Activated T-cell treated with anti-CD3 and anti-CD28 coated beads, Interleukin-2, amount 50 U/mL, for 4 hours (primary cell): ENCODE data around the gene NRP1. TPM values are rescaled to one million over a fixed set of nuclear protein-coding genes. Genes with fewer than 3 reads are reported as not detected.
"Not testable (repeated sequence)": the region's sequence is repeated elsewhere in the genome, so short reads cannot be mapped to it uniquely, and the experiment has no call there.

ENCODE experiments used
- ATAC-seq, 2 donors: fragments of 200-7000 bp; cut with Tn5 transposase; one replicate each; pipeline ENCODE4 v1.10.0; 2021
- DNase-seq: peaks from one replicate; pipeline ENCODE4 v3.0.0-alpha.2; 2020
- H3K27me3 Mint-ChIP-seq: one replicate; pipeline ENCODE4 v1.8.0; 2021; ENCODE audit warnings: low read depth, mixed read lengths
- H3K36me3 Mint-ChIP-seq: one replicate; pipeline ENCODE4 v1.8.0; 2022; ENCODE audit warnings: mixed read lengths; ENCODE audit not compliant: insufficient read depth
- H3K4me1 Mint-ChIP-seq: one replicate; pipeline ENCODE4 v1.8.0; 2021; ENCODE audit warnings: low read depth, mixed read lengths
- H3K4me3 Mint-ChIP-seq: one replicate; pipeline ENCODE4 v1.8.0; 2021; ENCODE audit warnings: mild to moderate bottlenecking, moderate library complexity, mixed read lengths
- H3K9me3 Mint-ChIP-seq: one replicate; pipeline ENCODE4 v1.8.0; 2021; ENCODE audit warnings: mixed read lengths
- total RNA-seq, 3 donors: library from RNA; stranded (reverse); gene quantifications; one replicate each; pipeline ENCODE4 v1.2.1, GENCODE V29; 2021

The NRP1 gene
- total RNA-seq, 3 donors from 2014 or later: 3.5 to 4.5 (median 4.0) TPM

DNA sequence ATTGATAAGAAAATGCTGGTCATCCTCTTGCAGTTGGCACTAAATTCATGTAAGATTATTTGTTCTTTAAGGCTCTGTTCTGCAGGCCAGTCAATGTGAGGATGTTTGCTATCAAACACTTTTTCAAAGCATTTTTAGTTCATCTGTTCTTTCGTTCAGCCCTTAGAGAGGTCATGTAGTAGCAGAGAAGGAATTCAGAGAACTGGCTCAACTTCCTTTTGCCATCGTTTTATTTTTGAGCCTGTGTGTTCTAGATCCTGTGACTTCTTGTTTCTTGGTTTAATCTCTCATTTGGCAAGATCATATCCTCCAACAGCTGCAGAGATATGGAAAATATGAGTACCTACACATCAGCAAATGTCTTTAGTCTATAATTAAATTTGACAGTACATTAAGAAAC, 184.3 kb downstream of the NRP1 start:
- Mint-ChIP-seq H3K4me1 (peaks cover 63% of the 10 kb centered on the region), H3K4me3 (no peak overlapping the region), H3K27me3 (no peaks in the 10 kb centered on the region), H3K36me3 (no peaks in the 10 kb centered on the region), H3K9me3 (peaks cover 8% of the 10 kb centered on the region)
- DNase-seq: no peak
- ATAC-seq: no peak

DNA sequence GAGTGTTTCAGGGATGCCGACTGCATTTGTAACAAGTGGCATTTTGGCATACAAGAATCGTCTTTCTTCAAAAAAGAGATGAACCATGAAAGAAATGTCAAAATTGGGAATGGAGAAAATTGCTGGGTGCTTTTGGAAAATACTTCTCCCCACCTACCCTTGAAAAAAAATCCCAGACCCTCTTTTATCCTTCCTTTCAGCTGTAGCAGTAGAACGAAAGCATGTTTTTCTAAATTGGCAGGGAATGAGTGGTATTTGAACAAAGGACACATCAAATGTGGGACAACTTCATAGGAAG, 187.5 kb downstream of the NRP1 start:
- Mint-ChIP-seq H3K4me1 (peaks cover 59% of the 10 kb centered on the region), H3K9me3 (peaks cover 8% of the 10 kb centered on the region), H3K36me3 (no peaks in the 10 kb centered on the region), H3K4me3 (no peak overlapping the region), H3K27me3 (no peaks in the 10 kb centered on the region)
- ATAC-seq: no peak
- no peak for DNase-seq

DNA sequence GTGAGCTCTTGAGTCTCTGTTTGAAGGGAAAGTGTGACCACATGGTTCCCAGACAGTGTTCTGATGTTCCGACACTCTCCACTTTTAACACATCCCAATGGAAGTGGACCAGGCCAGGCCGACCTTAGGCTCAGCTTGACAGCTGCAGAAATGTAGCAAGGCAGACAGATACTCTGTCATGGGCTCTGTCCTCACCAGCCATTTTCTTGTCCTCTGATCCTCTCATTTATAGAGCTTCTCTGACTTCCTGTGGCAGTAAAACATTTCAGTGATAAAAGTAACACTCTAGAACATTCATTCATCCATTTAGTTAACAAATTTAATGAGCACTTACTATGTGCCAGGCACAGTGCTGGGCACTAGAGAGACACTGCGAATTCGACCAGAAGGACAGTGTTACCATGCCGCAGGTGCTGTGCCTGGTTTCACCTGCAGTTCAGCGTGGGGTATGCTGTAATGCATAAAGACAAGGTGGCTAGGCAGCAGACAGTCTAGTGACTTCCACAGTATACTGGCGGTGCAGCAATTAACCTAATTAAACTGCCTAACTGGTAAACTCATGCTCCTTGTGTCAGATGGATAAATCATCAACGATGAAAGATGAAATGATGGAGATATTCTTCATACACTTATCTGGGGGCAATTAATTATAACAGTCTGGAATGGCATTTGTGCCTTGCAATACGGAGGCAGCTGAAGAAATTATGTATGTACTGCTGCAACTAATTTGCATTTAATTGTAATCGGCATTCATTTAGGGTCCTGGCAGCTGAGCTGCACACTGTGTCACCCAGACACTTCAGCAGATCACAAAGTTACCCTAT, 188.1 kb downstream of the NRP1 start:
- Mint-ChIP-seq H3K4me3 (no peak overlapping the region), H3K4me1 (peaks cover 57% of the 10 kb centered on the region), H3K9me3 (peaks cover 8% of the 10 kb centered on the region), H3K36me3 (no peaks in the 10 kb centered on the region), H3K27me3 (no peaks in the 10 kb centered on the region)
- DNase-seq (no peak), ATAC-seq (no peak)

DNA sequence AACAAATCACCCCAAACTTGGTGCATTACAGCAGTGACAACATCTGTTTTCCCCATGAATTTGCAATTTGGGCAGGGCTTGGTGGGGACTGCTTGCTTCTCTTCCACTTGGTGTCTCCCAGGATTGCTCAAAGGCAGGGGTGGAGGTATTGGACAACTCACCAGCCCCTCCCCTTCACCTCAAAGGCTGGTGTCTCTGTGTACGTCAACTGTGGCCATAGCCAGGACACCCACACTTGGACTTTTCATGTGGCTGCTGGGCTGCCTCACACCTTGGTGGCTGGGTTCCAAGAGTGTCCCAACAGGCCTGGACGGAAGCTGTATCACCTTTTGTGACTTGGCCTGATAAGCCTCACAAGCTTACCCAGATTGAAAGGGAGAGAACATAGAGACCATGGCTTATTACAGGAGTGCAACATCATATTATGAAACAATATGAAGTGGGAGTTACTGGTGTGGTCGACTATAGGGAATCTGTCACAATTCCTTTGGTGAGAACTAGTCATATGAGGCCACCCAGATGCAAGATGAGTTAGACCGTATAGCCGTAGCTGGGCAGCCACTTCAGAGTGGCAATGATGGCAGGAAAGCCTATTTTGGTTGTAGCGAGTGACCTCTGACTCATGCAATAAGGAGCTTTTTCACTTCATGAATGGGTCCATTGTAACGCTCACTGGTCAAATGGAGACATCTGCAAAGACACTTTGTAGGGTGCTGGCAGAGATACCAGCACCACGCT, 188.8 kb downstream of the NRP1 start:
- H3K4me1 Mint-ChIP-seq: peaks cover 57% of the 10 kb centered on the region
- H3K36me3 Mint-ChIP-seq: no peaks in the 10 kb centered on the region
- H3K4me3 Mint-ChIP-seq: peak overlapping the region; percentile 16
- no peaks in the 10 kb centered on the region for H3K27me3 Mint-ChIP-seq
- DNase-seq (no peak), ATAC-seq (no peak)
- peaks cover 8% of the 10 kb centered on the region for H3K9me3 Mint-ChIP-seq

DNA sequence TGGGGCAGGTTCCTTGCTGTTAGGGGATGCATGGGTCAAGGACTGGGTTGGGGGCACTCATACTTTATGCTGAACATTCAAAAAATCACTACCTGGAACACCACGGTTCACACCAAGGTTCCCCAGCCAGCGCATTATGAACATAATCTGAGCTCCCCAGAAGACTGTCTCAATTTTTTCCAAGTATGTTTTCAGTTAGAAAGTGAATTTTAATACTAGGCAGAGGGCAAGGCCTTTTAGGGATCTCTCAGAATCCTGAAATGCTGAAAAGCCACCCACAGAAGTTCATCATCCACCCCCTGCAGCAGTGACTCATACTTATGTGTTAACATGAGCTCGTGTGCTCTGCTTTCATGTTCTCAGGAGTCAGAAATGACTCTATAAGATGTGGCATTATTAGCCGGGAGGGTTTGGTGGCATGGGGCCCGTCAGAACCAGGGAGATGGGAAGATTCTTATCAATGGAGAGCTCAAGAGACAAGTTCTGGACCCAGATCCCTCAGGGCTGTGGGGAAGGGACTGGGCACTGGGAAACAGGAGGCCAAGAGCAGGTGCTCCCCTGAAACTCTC, 191.2 kb downstream of the NRP1 start:
- Mint-ChIP-seq H3K27me3 (no peaks in the 10 kb centered on the region), H3K4me3 (no peak overlapping the region), H3K36me3 (no peaks in the 10 kb centered on the region), H3K4me1 (peaks cover 66% of the 10 kb centered on the region), H3K9me3 (peaks cover 4% of the 10 kb centered on the region)
- peak; percentile 45 for DNase-seq
- ATAC-seq: peak; percentile 77 to 84

DNA sequence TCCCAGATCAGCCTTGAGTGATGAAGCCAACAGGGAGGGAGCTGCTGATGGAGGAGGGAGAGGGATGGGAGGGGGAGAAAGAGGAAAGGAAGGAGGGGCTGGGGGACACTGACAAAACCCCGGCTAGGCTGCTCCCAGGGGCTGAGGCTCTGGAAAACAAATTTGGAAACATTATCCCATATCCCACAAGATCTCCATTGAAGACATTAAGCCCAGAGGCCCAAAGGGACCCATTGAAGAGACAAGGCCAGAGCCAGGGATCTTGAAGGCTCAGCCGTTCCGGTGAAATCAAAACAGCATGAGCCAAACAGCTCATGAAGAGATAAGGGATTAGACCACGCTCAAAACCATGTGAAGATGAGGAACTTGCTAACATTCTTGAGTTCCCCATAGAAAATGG, 192.2 kb downstream of the NRP1 start:
- no peaks in the 10 kb centered on the region for H3K27me3 Mint-ChIP-seq
- peaks cover 75% of the 10 kb centered on the region for H3K4me1 Mint-ChIP-seq
- H3K9me3 Mint-ChIP-seq: no peaks in the 10 kb centered on the region
- H3K36me3 Mint-ChIP-seq: no peaks in the 10 kb centered on the region
- ATAC-seq (no peak), DNase-seq (no peak)
- no peak overlapping the region for H3K4me3 Mint-ChIP-seq

DNA sequence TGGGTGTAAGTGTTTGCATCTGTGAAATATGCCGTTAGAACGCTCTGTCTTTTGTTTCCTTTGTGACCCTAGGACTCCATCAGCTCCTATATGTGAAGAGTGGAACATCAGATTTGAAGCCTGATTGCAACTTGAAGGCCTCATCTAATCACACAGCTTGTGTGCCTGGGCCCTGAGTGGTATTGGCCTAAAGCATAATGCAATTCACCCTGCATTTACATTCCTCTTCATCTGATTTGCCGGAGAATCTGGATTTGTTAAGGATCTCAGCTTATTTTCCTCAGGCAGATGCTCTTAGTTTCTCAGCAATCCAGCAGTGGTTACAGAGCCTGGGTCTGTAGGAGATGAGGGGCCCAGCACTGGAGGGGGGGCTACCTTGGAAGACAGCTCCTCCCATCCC, 193.2 kb downstream of the NRP1 start:
- Mint-ChIP-seq H3K27me3 (no peaks in the 10 kb centered on the region), H3K9me3 (no peaks in the 10 kb centered on the region), H3K36me3 (no peaks in the 10 kb centered on the region), H3K4me1 (peaks cover 83% of the 10 kb centered on the region), H3K4me3 (no peak overlapping the region)
- ATAC-seq (no peak), DNase-seq (no peak)

DNA sequence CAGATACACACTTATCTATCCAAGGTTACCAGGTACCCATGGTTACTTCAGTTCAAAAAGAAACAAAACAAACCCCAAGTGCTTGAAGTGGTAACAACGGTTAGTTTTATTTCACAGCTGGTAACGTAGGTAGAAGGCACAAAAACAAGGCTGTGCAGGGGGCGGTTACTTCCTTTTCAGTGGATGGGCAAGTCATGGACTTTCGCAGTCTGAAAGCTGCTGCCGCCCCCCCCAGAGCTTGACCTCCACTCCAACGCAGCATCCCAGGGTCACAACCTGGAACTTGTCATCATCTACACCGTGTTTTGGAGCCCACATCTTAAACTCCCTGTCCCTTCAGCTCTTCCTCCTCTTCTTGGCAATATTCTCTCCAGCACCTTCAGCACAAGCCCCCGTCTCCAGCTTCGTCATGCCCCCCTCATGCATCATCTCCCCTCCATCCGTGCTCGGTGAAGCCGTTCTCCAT, 195.3 kb downstream of the NRP1 start:
- Mint-ChIP-seq H3K36me3 (no peaks in the 10 kb centered on the region), H3K9me3 (no peaks in the 10 kb centered on the region), H3K4me3 (peak overlapping the region; percentile 52), H3K4me1 (peaks cover 90% of the 10 kb centered on the region), H3K27me3 (no peaks in the 10 kb centered on the region)
- ATAC-seq: peak; percentile 47 to 48
- DNase-seq: peak; percentile 42

DNA sequence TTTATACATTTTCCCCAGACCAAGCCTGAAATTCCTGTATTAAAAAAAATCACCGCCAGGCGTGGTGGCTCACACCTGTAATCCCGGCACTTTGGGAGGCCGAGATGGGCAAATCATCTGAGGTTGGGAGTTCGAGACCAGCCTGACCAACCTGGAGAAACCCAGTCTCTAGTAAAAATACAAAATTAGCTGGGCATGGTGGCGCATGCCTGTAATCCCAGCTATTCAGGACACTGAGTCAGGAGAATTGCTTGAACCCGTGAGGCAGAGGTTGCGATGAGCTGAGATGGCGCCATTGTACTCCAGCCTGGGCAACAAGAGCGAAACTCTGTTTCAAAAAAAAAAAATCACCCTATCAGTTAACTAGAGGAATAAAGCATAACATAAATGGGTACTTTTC, 195.8 kb downstream of the NRP1 start:
- not testable (repeated sequence) for H3K4me3 Mint-ChIP-seq, DNase-seq, H3K9me3 Mint-ChIP-seq, H3K36me3 Mint-ChIP-seq, H3K27me3 Mint-ChIP-seq, ATAC-seq
- peaks cover 90% of the 10 kb centered on the region for H3K4me1 Mint-ChIP-seq

DNA sequence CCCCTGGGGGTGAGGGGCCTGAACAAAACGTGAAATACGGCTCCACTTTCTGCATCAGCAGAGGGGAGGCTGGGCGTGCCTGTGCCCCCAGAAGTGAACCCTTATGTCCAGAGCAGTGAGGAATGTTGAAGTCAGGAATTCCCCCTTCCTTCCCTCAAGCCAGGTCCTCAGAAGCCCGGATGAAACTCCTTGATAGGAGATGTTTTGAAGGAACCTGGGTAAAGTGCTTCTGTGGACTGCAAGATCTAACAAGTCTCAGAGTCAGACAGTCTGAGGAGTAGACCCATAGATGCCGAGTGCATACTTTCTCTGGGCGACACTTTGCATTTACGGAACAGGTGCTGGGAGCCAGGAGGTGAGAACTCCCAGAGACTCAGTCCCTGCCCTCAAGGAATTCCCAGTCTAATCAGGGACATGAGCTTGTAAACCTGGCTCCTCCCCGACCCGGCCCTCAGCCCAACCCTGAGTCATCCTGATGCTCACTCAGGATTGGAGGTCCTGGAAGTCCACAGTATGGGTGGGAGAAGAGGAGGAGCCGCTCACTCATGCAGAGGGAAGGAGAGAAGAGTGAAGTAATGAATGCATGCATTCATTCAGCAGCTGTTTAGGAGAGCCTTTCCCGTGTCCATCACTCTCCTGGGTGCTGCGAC, 197.0 kb downstream of the NRP1 start:
- H3K36me3 Mint-ChIP-seq: peaks cover 1% of the 10 kb centered on the region
- DNase-seq: no peak
- H3K9me3 Mint-ChIP-seq: no peaks in the 10 kb centered on the region
- H3K4me3 Mint-ChIP-seq: peak overlapping the region; percentile 45
- H3K27me3 Mint-ChIP-seq: no peaks in the 10 kb centered on the region
- ATAC-seq: no peak
- peaks cover 90% of the 10 kb centered on the region for H3K4me1 Mint-ChIP-seq

DNA sequence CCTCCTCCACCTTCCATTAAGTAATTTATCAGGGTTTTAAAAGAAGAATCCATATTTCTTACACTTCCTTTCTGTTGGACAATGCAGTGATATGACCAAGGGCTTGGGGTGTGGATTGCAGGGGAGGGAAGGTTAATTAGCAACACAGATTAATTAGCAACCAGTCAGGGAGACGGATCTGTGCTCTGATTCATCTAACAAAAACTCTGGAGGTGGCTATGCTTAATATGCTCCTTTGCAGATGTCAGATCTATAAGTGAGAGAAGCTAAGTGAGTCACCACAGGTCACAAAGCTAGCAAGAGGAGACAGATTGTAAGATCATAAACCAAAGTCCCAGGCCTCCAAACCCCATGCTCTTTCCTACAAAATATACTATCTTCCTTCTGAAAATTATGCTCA, 197.7 kb downstream of the NRP1 start:
- Mint-ChIP-seq H3K9me3 (no peaks in the 10 kb centered on the region), H3K4me1 (peaks cover 91% of the 10 kb centered on the region), H3K4me3 (peak overlapping the region; percentile 45), H3K36me3 (peaks cover 1% of the 10 kb centered on the region), H3K27me3 (no peaks in the 10 kb centered on the region)
- DNase-seq (no peak), ATAC-seq (peak; percentile 60 to 69)

DNA sequence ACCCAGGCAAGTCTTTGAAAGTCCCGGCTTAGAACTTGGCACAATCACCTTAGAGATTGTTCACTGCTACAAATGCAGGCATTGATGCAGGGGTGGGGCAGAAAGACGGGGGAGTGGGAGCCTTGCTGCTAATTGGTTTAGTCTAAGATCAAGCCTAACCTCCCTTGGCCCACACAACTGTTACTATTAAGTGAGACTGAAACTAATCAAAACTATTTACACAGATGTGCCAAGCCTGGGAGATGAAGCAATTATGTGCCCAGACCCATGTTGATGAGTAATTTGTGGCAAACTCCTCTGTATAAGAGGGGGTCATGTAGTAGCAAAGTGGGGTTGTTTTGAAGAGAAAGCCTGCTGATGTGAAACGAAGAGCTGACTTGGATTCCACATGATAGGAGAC, 198.2 kb downstream of the NRP1 start:
- Mint-ChIP-seq H3K27me3 (no peaks in the 10 kb centered on the region), H3K4me3 (peak overlapping the region; percentile 16), H3K4me1 (peaks cover 94% of the 10 kb centered on the region), H3K36me3 (peaks cover 1% of the 10 kb centered on the region), H3K9me3 (no peaks in the 10 kb centered on the region)
- ATAC-seq (peak in 1 of 2 donors; percentile 6), DNase-seq (no peak)

DNA sequence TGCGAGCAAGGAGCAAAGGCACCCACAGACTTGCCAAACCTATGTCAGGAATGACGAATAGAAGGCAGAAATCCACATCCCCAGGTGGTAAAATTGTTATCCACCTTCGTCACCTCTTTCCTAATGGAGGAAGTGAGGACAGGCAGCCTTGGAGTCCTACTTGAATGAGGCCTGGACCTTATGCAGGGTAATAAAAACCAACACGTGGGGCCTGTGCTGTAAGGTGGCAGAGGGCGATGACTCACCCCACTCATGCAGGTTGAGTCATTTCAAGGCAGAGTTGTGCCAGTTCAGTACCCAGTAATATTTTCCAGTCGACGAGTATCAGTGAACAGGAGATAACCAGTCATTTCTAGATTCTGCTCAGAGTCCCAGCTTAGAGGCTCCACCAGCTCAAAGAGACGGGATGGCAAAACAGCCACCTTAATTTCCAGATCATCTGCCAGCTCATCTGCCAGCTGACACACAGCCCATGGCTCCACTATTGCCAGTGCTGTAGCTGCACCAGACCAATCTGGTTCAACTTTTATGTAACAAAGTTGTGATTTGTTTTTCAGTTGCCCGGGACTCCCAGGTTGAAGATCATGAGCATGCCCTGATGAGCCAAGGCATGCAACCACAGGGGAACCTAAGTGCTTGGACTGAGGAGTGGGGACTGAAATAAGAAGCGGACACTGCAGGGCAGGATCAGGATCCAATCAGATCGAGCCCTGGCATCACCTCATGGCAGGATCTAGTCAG, 200.3 kb downstream of the NRP1 start:
- Mint-ChIP-seq H3K27me3 (no peaks in the 10 kb centered on the region), H3K4me3 (peak overlapping the region; percentile 45), H3K4me1 (peaks cover 93% of the 10 kb centered on the region), H3K36me3 (peaks cover 1% of the 10 kb centered on the region), H3K9me3 (no peaks in the 10 kb centered on the region)
- ATAC-seq (peak; percentile 77 to 79), DNase-seq (peak; percentile 70)

DNA sequence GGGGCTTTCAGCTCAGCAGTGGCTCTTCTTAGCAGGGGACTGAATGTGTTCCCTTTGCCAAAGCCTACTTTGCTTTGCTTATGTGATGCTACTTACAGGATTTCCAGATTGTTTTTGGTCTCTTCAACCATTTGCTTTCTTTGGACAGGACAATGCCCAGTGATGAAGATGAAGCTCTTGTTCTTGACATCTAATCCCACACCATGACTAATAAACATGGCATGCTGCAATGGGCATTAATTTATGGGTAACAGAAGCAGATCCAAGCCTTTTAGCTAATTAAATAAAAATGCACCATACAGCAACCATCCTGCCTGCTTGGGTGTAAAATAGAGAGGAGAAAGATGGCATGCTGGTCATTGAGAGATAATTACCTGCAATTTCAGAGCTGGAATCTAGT, 200.9 kb downstream of the NRP1 start:
- H3K9me3 Mint-ChIP-seq: no peaks in the 10 kb centered on the region
- peaks cover 1% of the 10 kb centered on the region for H3K36me3 Mint-ChIP-seq
- DNase-seq (no peak), ATAC-seq (no peak)
- H3K27me3 Mint-ChIP-seq: no peaks in the 10 kb centered on the region
- no peak overlapping the region for H3K4me3 Mint-ChIP-seq
- peaks cover 93% of the 10 kb centered on the region for H3K4me1 Mint-ChIP-seq
